ENCODE measurements around the gene MLLT1.

Gene MLLT1

GRCh38 chr19:6274756-6275155 is 5.0 kb downstream of the MLLT1 start:
- no peak for DNase-seq

GRCh38 chr19:6273701-6274601 is 5.8 kb downstream of the MLLT1 start:
- DNase-seq: peak; percentile 83

- no peak for DNase-seq
Measured at GRCh38 chr19:6272913-6273600, 6.7 kb downstream of the MLLT1 start.

GRCh38 chr19:6272411-6272791 is 7.4 kb downstream of the MLLT1 start:
- DNase-seq: no peak

GRCh38 chr19:6271721-6272410 is 7.9 kb downstream of the MLLT1 start:
- DNase-seq: peak; percentile 81

GRCh38 chr19:6271251-6271650 is 8.5 kb downstream of the MLLT1 start:
- DNase-seq: no peak

DNA sequence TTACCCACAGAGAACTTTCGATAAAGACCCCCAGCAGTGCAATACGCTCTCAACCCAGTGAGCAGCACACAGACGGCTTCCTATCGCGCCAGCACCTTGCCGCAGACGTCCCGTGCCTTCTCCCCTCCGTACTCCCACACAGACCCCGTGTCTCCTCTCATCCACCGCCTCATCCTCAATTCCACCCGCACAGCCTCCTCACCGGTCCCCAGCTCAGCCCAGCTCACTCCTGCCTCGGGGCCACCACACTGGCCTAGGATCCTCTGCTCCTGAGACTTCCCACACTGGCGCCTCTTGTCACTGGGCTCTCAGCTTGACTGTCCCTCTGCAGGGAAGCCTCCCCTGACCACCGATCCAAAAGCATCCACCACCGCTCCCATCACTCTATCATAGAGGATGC is 9.0 kb downstream of the MLLT1 start:
- DNase-seq: no peak

GRCh38 chr19:6270076-6270745 is 9.6 kb downstream of the MLLT1 start:
- no peak for DNase-seq

- no peak for DNase-seq
Measured at GRCh38 chr19:6269101-6269886, 10.5 kb downstream of the MLLT1 start.

- DNase-seq: no peak
Measured at GRCh38 chr19:6268382-6268771, 11.4 kb downstream of the MLLT1 start.

DNA sequence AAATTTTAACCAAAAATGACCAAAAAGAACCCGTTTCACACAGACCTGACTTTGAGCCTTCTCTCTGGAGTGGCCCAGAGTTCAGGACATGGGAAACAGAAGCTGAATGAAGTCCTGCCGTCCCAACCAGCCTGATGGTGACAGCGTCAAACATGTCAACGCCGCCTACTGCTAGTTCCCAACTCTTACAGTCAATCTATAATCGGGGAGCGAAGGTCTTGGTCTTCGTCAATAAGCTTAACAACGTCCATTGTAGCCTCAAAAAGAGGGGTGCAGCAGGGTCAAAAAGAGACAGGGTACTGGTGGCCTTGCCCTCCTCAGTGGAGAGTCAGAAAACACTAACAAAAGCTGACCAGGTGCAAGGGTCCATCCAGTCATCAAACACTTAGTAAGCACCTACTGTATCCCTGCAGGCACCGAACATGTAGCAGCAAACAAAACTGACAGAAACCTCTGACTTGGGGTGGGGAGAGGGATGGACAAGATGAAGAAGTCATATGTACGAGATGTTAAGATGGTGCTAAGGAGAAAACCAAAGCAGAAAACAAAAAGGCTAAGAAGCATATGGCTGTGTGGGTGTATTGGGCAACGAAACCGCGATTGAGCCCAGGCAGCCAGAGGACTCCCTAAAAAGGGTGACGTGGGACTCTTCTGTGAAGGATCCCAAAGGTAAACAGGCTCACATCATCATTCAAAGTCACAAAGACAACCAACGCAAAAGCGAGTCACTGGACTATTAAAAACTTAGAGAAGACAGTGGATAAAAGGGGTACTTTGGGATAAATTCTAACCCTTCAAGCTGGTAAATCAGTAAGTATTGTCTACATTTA is 12.0 kb downstream of the MLLT1 start:
- no peak for DNase-seq

DNA sequence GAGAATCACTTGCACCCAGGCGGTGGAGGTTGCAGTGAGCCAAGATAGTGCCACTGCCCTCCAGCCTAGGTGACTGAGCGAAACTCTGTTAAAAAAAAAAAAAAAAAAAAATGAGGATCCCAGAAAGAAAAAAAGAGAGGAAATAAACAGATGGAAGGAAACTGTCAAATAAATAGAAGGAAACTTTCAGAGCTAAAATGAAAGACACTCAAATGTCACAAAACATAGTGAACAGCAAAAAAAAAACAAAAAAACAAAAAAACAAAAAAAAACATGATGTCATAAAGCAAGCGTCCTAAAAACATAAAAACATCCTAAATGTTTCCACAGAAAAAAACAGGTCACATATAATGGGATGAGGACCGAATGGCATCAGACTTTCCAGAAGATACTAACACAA is 15.0 kb downstream of the MLLT1 start:
- no peak for DNase-seq

- no peak for DNase-seq
Measured at GRCh38 chr19:6263735-6264444, 15.9 kb downstream of the MLLT1 start.

DNA sequence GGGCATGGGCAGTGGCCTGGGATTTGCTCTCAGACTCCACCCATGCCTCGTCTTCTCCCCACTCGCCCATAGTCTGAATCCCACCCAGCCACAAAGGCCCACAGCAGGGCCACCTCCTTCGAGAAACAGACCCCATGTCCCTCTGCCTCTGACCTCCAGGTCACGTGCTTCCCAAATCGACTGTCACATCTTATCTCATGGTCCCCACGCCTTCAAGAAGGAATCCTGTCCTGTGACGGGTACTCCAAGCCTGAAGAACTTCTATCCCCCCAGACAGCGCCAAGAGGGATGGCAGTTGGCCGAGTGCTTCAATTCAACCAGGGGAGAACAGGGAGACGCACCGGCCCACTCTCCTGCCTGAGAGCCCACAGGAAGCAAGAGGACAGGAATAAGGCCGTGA is 16.5 kb downstream of the MLLT1 start:
- DNase-seq: no peak

DNA sequence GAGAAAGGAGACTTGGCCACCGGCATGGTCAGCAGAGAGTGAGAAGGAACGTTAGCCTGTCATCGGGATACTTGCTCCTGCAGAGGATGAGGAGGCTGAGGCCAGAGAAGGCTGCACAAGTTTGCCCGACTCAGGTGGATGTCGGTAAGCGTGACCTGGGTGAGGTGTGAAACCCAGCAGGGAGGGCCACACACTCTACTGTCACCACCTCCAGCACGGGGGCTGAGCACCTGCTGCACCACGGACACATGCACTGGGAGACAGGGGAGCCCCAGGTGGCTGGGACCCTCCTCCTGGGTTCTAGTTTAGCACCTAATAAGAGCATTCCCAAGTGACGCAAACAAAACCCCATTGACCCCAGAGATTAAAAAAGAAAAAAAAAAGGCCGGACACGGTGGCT is 17.3 kb downstream of the MLLT1 start:
- DNase-seq: no peak

DNA sequence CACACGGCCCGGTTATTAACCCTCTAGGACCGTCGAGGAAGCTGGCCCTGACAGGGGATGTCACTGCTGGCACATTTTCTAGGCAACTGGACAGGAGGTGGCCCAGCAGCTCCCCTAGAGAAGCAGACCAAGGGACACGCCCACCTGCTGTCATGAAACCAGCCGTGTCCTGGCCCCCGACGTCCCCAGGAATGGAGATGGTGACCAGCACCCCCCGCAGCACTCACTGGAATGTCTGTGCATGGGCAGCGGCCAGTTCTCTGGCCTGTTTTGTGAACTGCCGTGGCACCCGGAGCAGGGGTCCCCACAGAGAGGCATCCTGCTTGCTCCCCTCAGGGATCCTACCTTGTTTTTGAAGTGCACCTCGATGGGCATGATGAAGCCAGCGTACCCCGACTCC is 17.9 kb downstream of the MLLT1 start:
- no peak for DNase-seq

- no peak for DNase-seq
Measured at GRCh38 chr19:6260912-6261650, 18.7 kb downstream of the MLLT1 start.

DNA sequence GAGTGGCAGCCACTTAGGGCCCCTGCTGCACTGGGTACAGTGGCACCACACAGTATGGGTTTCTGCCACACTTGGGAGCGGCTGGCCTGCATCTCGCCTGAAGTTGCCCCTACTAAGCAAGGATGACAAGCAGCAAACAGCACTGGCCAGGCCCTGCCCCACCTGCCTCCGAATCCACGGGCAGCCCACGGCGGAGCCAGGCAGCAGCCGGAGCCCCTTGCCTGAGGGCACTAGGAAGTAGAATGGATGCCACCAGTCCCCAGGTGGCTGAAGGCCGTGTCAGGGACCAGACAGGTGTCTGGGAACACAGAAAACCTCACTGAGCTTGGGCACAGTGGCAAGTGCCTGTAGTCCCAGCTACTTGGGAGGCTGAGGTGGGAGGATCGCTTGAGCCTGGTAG is 19.4 kb downstream of the MLLT1 start:
- DNase-seq: no peak

- no peak for DNase-seq
Measured at GRCh38 chr19:6259312-6259861, 20.4 kb downstream of the MLLT1 start.
